Osteocyte (in vitro differentiated cells): ENCODE measurements around the gene SNRNP70. TPM values are rescaled to one million over a fixed set of nuclear protein-coding genes. Genes with fewer than 3 reads are reported as not detected.
"Not testable (repeated sequence)": the region's sequence is repeated elsewhere in the genome, so short reads cannot be mapped to it uniquely, and the experiment has no call there.

Experiments
- DNase-seq: peaks from one replicate; pipeline ENCODE4 v3.0.0; 2021; ENCODE audit warnings: mixed read lengths; ENCODE audit not compliant: unreplicated experiment; ENCODE audit errors: extremely low spot score
- H3K27ac Mint-ChIP-seq: one replicate; pipeline ENCODE4 v1.8.0; 2021; ENCODE audit warnings: mild to moderate bottlenecking, mixed read lengths; ENCODE audit not compliant: unreplicated experiment
- H3K27me3 Mint-ChIP-seq: one replicate; pipeline ENCODE4 v1.8.0; 2021; ENCODE audit warnings: mixed read lengths; ENCODE audit not compliant: unreplicated experiment
- H3K36me3 Mint-ChIP-seq: one replicate; pipeline ENCODE4 v1.8.0; 2021; ENCODE audit warnings: mixed read lengths; ENCODE audit not compliant: unreplicated experiment
- H3K4me1 Mint-ChIP-seq: one replicate; pipeline ENCODE4 v1.8.0; 2021; ENCODE audit warnings: mixed read lengths; ENCODE audit not compliant: unreplicated experiment
- H3K4me3 Mint-ChIP-seq: one replicate; pipeline ENCODE4 v1.8.0; 2021; ENCODE audit warnings: mild to moderate bottlenecking, moderate library complexity, mixed read lengths; ENCODE audit not compliant: unreplicated experiment
- H3K9me3 Mint-ChIP-seq: one replicate; pipeline ENCODE4 v1.8.0; 2021; ENCODE audit warnings: mixed read lengths; ENCODE audit not compliant: unreplicated experiment
- long read RNA-seq: library from polyadenylated mRNA; unstranded; transcript quantifications from one replicate; pipeline ENCODE4 v2.0.0, GENCODE V29; 2021
- total RNA-seq: library from RNA; stranded (reverse); gene quantifications from 2 replicates; pipeline ENCODE4 v1.2.1, GENCODE V29; 2021
- TF ChIP-seq, protein P1 (sequence below): fragments of 200-600 bp; sonication (generic); IDR thresholded peaks from 2 replicates; pipeline ENCODE4 v1.5.0; 2021; ENCODE audit warnings: antibody characterized with exemption, mild to moderate bottlenecking, moderate library complexity

SNRNP70 gene, protein sequence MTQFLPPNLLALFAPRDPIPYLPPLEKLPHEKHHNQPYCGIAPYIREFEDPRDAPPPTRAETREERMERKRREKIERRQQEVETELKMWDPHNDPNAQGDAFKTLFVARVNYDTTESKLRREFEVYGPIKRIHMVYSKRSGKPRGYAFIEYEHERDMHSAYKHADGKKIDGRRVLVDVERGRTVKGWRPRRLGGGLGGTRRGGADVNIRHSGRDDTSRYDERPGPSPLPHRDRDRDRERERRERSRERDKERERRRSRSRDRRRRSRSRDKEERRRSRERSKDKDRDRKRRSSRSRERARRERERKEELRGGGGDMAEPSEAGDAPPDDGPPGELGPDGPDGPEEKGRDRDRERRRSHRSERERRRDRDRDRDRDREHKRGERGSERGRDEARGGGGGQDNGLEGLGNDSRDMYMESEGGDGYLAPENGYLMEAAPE
- total RNA-seq, result 277 and 286 TPM in 2 replicates
- long read RNA-seq, partial matches to known transcripts, result 4 of 4 reads
- long read RNA-seq, other reads (novel, unspliced or antisense), result 0 of 4 reads

DNA sequence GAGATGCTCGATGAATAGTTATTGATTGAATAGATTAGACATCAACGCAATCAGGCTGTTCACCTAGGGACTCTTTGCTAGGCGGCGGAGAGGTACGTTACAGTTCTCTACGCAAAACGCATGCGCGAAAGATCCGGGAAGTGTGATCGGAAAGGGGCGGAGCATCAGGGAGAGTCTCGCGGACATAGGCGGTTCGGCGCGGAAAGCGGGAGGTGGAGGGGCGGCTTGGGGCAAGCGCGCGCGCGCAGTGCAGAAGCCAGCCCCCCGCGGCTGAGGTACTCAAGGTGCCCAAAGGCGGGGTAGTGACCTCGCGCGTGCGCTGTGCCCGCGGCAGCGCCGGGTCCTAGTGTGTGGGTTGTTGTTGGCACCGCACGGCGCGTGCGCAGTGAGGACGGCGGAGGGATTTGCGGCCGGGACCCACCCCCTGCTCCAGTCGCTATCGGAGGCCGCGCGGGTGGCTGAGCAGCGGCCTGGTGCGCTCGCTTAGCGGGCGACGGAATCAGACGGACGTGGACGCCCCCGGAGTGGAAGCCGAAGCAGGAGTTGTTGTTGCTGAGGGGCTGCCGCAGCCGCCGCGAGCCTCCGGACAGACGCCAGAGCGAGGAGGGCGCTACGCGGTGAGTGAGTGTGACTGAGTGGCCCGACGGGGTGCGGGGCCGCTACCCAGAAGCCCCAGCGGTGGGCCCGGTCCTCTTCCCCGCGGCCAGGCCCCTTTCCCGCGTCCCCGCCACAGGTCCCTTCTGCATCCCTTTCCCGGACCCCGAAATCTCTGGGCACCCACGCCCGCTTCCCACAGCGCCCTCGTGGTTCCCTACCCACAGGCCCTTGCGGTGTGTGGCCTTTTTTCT lies at the start of gene SNRNP70:
Gene SNRNP70, plus strand, starts transcription at position 432 of the 848 bp plus-strand sequence. CDS start 964 bp downstream, outside the sequence.
- peak within 1 kb of the TSS; percentile 95 for H3K4me3 Mint-ChIP-seq
- no peaks in the 10 kb centered on the region for H3K27me3 Mint-ChIP-seq
- H3K27ac Mint-ChIP-seq, result peak within 1 kb of the TSS; percentile 92
- peak; percentile 100 for DNase-seq
- H3K36me3 Mint-ChIP-seq, result peaks cover 9% of the 10 kb centered on the region
- TF ChIP-seq, protein P1, sequence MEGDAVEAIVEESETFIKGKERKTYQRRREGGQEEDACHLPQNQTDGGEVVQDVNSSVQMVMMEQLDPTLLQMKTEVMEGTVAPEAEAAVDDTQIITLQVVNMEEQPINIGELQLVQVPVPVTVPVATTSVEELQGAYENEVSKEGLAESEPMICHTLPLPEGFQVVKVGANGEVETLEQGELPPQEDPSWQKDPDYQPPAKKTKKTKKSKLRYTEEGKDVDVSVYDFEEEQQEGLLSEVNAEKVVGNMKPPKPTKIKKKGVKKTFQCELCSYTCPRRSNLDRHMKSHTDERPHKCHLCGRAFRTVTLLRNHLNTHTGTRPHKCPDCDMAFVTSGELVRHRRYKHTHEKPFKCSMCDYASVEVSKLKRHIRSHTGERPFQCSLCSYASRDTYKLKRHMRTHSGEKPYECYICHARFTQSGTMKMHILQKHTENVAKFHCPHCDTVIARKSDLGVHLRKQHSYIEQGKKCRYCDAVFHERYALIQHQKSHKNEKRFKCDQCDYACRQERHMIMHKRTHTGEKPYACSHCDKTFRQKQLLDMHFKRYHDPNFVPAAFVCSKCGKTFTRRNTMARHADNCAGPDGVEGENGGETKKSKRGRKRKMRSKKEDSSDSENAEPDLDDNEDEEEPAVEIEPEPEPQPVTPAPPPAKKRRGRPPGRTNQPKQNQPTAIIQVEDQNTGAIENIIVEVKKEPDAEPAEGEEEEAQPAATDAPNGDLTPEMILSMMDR, result no peak
- no peaks in the 10 kb centered on the region for H3K9me3 Mint-ChIP-seq
- peaks cover 27% of the 10 kb centered on the region for H3K4me1 Mint-ChIP-seq

DNA sequence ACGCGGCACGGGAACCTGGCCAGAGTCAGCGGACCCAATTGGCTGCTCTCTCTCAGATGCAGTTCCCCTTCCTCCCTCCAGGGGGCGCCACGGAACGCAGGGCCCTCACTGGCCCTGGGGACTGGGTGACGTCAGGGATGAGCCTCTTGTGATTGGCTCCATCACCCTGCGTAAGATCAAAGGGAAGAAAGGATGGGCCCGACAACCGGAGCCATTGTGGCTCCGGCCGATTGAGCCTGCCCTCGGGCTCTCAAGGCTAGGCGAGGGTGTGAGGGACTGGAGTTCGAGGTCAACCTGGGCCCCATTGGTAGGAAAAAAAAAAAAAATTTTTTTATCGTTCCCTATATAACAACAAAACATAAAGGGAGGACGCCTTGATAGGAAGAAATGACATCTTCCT lies 48.4 kb upstream of the SNRNP70 start, which contains the start of gene CGB1:
Gene CGB1, minus strand, starts transcription at position 81 of the 400 bp plus-strand sequence. CDS start 184 bp downstream, outside the sequence.
- TF ChIP-seq, protein P1, result peak; percentile 46
- H3K36me3 Mint-ChIP-seq, H3K4me1 Mint-ChIP-seq, H3K27ac Mint-ChIP-seq, DNase-seq, H3K9me3 Mint-ChIP-seq, H3K4me3 Mint-ChIP-seq, H3K27me3 Mint-ChIP-seq: not testable (repeated sequence)

DNA sequence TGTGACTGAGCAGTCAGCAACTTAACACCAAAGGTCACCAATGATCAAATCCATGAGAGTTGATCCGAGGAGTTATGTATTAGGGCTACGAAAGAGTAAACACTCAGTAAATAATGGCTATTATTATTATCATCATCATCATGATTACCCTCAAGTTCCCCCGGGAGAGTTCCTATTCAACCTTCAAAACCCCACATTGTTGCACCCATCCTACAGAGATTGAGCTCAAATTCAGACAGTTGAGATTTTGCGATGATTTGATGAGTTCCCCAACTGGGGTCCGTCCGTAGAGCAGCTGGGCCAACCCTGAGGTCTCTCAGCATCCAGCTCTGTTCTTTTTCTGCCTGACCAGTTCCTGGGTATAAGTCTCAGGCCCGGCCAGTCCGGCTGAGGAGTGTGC lies 47.1 kb upstream of the SNRNP70 start:
- H3K4me1 Mint-ChIP-seq, result peaks cover 12% of the 10 kb centered on the region
- not testable (repeated sequence) for H3K36me3 Mint-ChIP-seq, H3K4me3 Mint-ChIP-seq, H3K9me3 Mint-ChIP-seq, DNase-seq, H3K27ac Mint-ChIP-seq, H3K27me3 Mint-ChIP-seq

DNA sequence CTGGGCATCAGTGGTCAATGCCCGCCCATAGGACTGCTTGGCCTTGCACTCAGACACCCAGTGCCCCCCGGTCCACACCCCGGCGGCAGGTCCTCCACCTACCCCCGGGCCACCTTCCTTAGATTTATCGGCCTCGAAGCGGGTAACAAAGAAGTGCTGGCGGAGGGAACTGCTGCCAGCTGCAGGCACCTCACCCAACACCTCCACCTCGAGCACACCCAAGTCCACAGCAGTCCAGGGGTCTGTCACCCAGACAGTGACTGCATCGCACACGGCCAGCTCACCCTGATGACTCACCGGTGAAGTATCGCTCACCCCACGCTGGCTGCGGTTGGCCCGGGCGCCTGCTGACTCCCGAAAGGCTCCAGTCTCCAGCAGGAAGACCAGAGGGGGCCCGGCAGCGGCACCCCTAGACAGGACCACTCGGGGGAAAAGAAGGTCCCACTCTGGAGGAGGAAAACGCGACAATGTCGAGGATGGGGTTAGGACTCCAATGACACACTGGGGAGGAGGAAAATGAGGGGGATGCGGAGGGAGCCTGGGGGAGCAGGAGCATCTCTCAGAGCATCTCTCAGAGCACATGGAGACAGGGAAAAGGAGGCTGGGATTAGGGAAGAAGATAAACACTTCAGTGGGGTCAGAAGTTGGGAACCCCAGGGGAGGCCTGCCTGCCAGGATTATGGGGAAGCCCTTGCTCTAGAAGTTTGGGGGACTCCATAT lies 46.5 kb upstream of the SNRNP70 start:
- H3K4me1 Mint-ChIP-seq, result peaks cover 12% of the 10 kb centered on the region
- not testable (repeated sequence) for H3K36me3 Mint-ChIP-seq, H3K27ac Mint-ChIP-seq, H3K4me3 Mint-ChIP-seq, H3K9me3 Mint-ChIP-seq, DNase-seq, H3K27me3 Mint-ChIP-seq

DNA sequence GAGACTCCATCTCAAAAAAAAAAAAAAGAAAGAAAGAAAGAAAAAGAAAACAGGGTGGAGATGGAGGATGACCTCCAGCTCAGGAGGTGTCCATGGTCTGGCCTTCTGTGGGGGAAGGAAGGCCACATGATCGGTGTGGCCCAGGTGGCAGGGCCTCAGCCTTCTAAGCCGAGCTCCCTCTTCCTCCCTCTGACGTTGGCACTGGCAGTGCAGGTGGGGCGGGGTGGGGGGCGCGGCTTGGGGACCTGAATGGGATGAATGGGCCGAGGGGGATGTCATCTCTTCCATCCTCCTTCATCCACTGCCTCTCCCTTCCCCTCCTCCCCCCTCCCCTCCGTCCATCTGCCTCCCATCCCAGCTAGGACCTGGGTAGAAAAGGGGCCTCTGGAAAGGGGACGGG lies 45.5 kb upstream of the SNRNP70 start:
- H3K36me3 Mint-ChIP-seq, H3K4me3 Mint-ChIP-seq, DNase-seq, H3K27ac Mint-ChIP-seq, H3K27me3 Mint-ChIP-seq, H3K9me3 Mint-ChIP-seq: not testable (repeated sequence)
- peaks cover 12% of the 10 kb centered on the region for H3K4me1 Mint-ChIP-seq

DNA sequence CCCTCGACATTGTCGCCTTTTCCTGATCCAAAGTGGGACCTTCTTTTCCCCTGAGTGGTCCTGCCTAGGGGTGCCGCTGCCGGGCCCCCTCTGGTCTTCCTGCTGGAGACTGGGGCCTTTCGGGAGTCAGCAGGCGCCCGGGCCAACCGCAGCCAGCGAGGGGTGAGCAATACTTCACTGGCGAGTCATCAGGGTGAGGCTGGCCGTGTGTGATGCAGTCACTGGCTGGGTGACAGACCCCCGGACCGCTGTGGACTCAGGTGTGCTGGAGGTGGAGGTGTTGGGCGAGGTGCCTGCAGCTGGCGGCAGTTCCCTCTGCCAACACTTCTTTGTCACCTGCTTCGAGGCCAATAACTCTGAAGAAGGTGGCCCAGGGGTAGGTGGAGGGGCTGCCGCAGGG lies 43.1 kb upstream of the SNRNP70 start:
- Mint-ChIP-seq H3K9me3 (no peaks in the 10 kb centered on the region), H3K4me1 (peaks cover 12% of the 10 kb centered on the region), H3K27me3 (no peaks in the 10 kb centered on the region), H3K27ac (no peak overlapping the region), H3K36me3 (no peaks in the 10 kb centered on the region), H3K4me3 (no peak overlapping the region)
- DNase-seq, result no peak
- TF ChIP-seq, protein P1, result no peak

DNA sequence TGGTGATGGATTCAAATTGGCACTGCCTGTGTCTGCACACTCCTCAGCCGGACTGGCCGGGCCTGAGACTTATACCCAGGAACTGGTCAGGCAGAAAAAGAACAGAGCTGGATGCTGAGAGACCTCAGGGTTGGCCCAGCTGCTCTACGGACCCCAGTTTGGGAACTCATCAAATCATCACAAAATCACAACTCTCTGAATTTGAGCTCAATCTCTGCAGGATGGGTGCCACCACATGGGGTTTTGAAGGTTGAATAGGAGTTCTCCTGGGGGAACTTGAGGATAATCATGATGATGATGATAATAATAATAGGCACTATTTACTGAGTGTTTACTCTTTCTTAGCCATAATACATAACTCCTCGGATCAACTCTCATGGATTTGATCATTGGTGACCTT lies 42.6 kb upstream of the SNRNP70 start:
- H3K9me3 Mint-ChIP-seq, H3K36me3 Mint-ChIP-seq, DNase-seq, H3K4me3 Mint-ChIP-seq, H3K27ac Mint-ChIP-seq, H3K27me3 Mint-ChIP-seq: not testable (repeated sequence)
- H3K4me1 Mint-ChIP-seq, result peaks cover 12% of the 10 kb centered on the region

DNA sequence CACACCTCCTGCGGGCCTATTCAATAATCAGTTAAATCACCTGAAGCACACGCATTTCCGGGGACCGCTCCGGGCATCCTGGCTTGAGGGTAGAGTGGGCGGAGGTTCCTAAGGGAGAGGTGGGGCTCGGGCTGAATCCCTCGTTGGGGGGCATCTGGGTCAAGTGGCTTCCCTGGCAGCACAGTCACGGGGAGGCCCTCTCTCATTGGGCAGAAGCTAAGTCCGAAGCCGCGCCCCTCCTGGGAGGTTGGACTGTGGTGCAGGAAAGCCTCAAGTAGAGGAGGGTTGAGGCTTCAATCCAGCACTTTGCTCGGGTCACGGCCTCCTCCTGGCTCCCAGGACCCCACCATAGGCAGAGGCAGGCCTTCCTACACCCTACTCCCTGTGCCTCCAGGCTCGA lies 41.7 kb upstream of the SNRNP70 start, which contains the start of gene CGB5:
Gene CGB5, plus strand, starts transcription at position 301 of the 400 bp plus-strand sequence. CDS start 362 bp downstream, outside the sequence.
- H3K4me3 Mint-ChIP-seq, H3K27me3 Mint-ChIP-seq, H3K27ac Mint-ChIP-seq, H3K4me1 Mint-ChIP-seq, H3K36me3 Mint-ChIP-seq, H3K9me3 Mint-ChIP-seq, DNase-seq: not testable (repeated sequence)
